GM19372 (cell line): ENCODE measurements around the gene POLR2C.
"Not testable (repeated sequence)": the region's sequence is repeated elsewhere in the genome, so short reads cannot be mapped to it uniquely, and the experiment has no call there.

Source experiments
- ATAC-seq: cut with Tn5 transposase; IDR thresholded peaks from one replicate; pipeline ENCODE4 v1.9.1; 2021; ENCODE audit warnings: mild to moderate bottlenecking, low read depth, moderate library complexity; ENCODE audit not compliant: unreplicated experiment

POLR2C gene

GRCh38 chr16:57478396-57479204 lies 16.1 kb downstream of the POLR2C start:
- ATAC-seq, result no peak

GRCh38 chr16:57479205-57479975 lies 16.9 kb downstream of the POLR2C start:
- no peak for ATAC-seq

- no peak for ATAC-seq
Measured at GRCh38 chr16:57479976-57480753, 17.7 kb downstream of the POLR2C start.

- ATAC-seq, result no peak
Measured at GRCh38 chr16:57480754-57481230, 18.3 kb downstream of the POLR2C start.

GRCh38 chr16:57481421-57481820 lies 18.9 kb downstream of the POLR2C start:
- no peak for ATAC-seq

- no peak for ATAC-seq
Measured at GRCh38 chr16:57482845-57483545, 20.5 kb downstream of the POLR2C start.

- no peak for ATAC-seq
Measured at GRCh38 chr16:57483725-57484514, 21.4 kb downstream of the POLR2C start.

- ATAC-seq, result no peak
Measured at GRCh38 chr16:57484515-57485005, 22.1 kb downstream of the POLR2C start.

GRCh38 chr16:57485091-57485915 lies 22.8 kb downstream of the POLR2C start:
- ATAC-seq, result no peak

GRCh38 chr16:57485916-57486857 lies 23.7 kb downstream of the POLR2C start, which contains the start of gene DOK4:
TSS of gene DOK4 (minus strand) at chr16:57486493. CDS start at chr16:57479507, 6,986 bp downstream.
- ATAC-seq, result peak; percentile 83

GRCh38 chr16:57486858-57487834 lies 24.7 kb downstream of the POLR2C start:
- no peak for ATAC-seq

GRCh38 chr16:57489229-57489628 lies 26.8 kb downstream of the POLR2C start:
- ATAC-seq, result no peak

- ATAC-seq, result no peak
Measured at GRCh38 chr16:57493767-57494166, 31.3 kb downstream of the POLR2C start.

GRCh38 chr16:57497121-57497520 lies 34.6 kb downstream of the POLR2C start:
- no peak for ATAC-seq

GRCh38 chr16:57498031-57498430 lies 35.6 kb downstream of the POLR2C start:
- ATAC-seq, result no peak

- ATAC-seq, result not testable (repeated sequence)
Measured at GRCh38 chr16:57499941-57500340, 37.5 kb downstream of the POLR2C start.
